Measurements from ENCODE around the gene AGRN. TPM values are rescaled to one million over a fixed set of nuclear protein-coding genes. Genes with fewer than 3 reads are reported as not detected.

Gene AGRN
- total and polyA plus RNA-seq, 9 donors: 2.7 to 138 (median 14.3) TPM

DNA sequence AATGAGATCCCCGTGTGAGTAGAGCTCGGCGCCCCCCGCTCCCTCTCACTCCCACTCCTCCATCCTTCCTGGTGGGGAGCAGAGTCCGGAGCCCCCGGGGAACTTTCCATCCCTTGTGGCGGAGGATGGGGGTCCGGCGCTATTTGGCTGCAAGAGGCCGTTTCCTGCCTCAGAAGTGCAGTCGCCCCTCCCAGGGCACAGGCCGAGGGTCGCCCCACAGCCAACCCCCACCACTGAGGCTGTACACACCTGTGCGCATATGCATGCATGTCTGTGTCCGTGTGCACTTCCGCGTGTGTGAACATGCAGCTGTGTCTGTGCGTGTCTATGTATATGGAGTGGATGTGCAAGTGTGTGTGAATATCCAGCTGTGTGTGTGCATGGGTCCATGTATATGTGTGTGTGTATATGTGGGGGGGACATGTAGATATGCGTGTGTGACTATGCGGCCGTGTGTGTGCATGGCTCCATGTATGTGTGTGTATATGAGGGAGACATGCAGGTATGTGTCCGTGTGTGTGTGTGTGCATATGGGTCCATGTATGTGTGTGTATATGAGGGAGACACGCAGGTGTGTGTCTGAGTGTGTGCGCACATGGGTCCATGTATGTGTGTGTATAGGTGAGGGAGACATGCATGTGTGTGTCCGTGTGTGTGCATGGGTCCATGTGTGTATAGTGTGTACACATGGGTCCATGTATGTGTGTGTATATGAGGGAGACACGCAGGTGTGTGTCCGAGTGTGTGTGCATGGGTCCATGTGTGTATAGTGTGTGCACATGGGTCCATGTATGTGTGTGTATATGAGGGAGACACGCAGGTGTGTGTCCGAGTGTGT, 32.3 kb downstream of the AGRN start:
- Histone ChIP-seq H3K36me3 (no peaks in the 10 kb centered on the region), H3K27ac (no peak overlapping the region), H3K27me3 (no peaks in the 10 kb centered on the region), H3K4me3 (no peak overlapping the region), H3K9me3 (no peaks in the 10 kb centered on the region), H3K4me1 (ENCODE audit: insufficient read depth) (no peaks in the 10 kb centered on the region)
- TF ChIP-seq EP300 (IDR thresholded peaks at IDR 0.05): no peak
- TF ChIP-seq, protein P1, sequence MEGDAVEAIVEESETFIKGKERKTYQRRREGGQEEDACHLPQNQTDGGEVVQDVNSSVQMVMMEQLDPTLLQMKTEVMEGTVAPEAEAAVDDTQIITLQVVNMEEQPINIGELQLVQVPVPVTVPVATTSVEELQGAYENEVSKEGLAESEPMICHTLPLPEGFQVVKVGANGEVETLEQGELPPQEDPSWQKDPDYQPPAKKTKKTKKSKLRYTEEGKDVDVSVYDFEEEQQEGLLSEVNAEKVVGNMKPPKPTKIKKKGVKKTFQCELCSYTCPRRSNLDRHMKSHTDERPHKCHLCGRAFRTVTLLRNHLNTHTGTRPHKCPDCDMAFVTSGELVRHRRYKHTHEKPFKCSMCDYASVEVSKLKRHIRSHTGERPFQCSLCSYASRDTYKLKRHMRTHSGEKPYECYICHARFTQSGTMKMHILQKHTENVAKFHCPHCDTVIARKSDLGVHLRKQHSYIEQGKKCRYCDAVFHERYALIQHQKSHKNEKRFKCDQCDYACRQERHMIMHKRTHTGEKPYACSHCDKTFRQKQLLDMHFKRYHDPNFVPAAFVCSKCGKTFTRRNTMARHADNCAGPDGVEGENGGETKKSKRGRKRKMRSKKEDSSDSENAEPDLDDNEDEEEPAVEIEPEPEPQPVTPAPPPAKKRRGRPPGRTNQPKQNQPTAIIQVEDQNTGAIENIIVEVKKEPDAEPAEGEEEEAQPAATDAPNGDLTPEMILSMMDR (IDR thresholded peaks at IDR 0.05): no peak
- no peak for TF ChIP-seq POLR2A (IDR thresholded peaks at IDR 0.05)
- intact Hi-C loops (cut with DNase I): no loop called here
- 94 to 95% (median 94%) methylated on average over 29 of the region's 29 CpGs for WGBS, 3 donors
- no peak for DNase-seq

- intact Hi-C loops (cut with DNase I): no loop called here
- no peak overlapping the region for H3K4me3 ChIP-seq
- H3K27me3 ChIP-seq: no peaks in the 10 kb centered on the region
- no peaks in the 10 kb centered on the region for H3K9me3 ChIP-seq
- 89 to 94% (median 89%) methylated on average over 15 of the region's 15 CpGs for WGBS, 3 donors
- no peak overlapping the region for H3K27ac ChIP-seq
- DNase-seq: no peak
- no peaks in the 10 kb centered on the region for H3K4me1 ChIP-seq (ENCODE audit: insufficient read depth)
- TF ChIP-seq, protein P1 (IDR thresholded peaks at IDR 0.05): no peak
- no peak for TF ChIP-seq POLR2A (IDR thresholded peaks at IDR 0.05)
- no peak for TF ChIP-seq EP300 (IDR thresholded peaks at IDR 0.05)
- H3K36me3 ChIP-seq: no peaks in the 10 kb centered on the region
These were observed 33.1 kb downstream of the AGRN start for GRCh38 chr1:1053022-1053421.

GRCh38 chr1:1053682-1054081, 33.8 kb downstream of the AGRN start:
- Histone ChIP-seq H3K9me3 (no peaks in the 10 kb centered on the region), H3K27me3 (no peaks in the 10 kb centered on the region), H3K27ac (no peak overlapping the region), H3K4me3 (no peak overlapping the region), H3K4me1 (ENCODE audit: insufficient read depth) (peaks cover 1% of the 10 kb centered on the region), H3K36me3 (no peaks in the 10 kb centered on the region)
- intact Hi-C loops (cut with DNase I): no loop called here
- WGBS, 3 donors: 93 to 94% (median 93%) methylated on average over 18 of the region's 18 CpGs
- TF ChIP-seq, protein P1 (IDR thresholded peaks at IDR 0.05): no peak
- no peak for TF ChIP-seq EP300 (IDR thresholded peaks at IDR 0.05)
- no peak for TF ChIP-seq POLR2A (IDR thresholded peaks at IDR 0.05)
- no peak for DNase-seq

DNA sequence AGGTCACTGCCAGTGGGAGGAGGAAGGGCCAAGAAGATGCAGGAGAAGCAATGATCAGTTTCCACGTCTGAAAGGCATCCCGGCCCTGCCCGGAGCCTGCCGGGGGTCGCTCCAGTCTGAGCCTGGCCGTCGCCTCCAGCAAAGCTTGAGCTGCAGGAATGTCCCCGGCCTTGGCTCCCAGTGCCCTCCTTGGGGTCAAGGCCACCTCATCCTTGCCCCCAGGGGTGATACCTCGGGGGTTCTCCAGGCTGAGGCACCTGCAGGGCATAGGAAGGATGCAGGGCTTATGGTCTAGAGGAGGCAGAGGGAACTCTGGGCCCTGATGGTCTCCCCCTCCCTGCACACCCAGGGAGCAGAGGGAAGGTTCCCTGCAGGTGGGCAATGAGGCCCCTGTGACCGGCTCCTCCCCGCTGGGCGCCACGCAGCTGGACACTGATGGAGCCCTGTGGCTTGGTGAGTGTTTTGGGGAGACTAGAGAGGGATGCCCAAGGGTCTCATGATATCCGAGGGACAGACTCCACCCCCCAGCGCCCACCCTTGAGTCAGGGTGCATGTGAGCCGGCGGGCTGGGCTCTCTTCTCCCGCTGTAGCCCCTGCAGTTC, 34.3 kb downstream of the AGRN start:
- Histone ChIP-seq H3K27ac (no peak overlapping the region), H3K36me3 (no peaks in the 10 kb centered on the region), H3K4me3 (no peak overlapping the region), H3K4me1 (ENCODE audit: insufficient read depth) (peaks cover 1% of the 10 kb centered on the region), H3K27me3 (no peaks in the 10 kb centered on the region), H3K9me3 (no peaks in the 10 kb centered on the region)
- intact Hi-C loops (cut with DNase I): no loop called here
- WGBS, 3 donors: 88 to 89% (median 88%) methylated on average over 16 to 18 of the region's 18 CpGs
- no peak for DNase-seq
- TF ChIP-seq, protein P1 (IDR thresholded peaks at IDR 0.05): no peak
- TF ChIP-seq EP300 (IDR thresholded peaks at IDR 0.05) (no peak), POLR2A (IDR thresholded peaks at IDR 0.05) (no peak)

Data from ovary (tissue), 9 donors.